Activated T-cell treated with anti-CD3 and anti-CD28 coated beads for 24 hours (primary cell): ENCODE results near the gene CEP192.
"Not testable (repeated sequence)": the region's sequence is repeated elsewhere in the genome, so short reads cannot be mapped to it uniquely, and the experiment has no call there.

ENCODE experiments used
- DNase-seq: peaks from one replicate; pipeline ENCODE4 v3.0.0-alpha.2; 2020; ENCODE audit warnings: low read depth

The CEP192 gene

GRCh38 chr18:12990641-12990966 lies 558 bp upstream of the CEP192 start:
- no peak for DNase-seq

- DNase-seq = no peak
These were observed 638 bp downstream of the CEP192 start for GRCh38 chr18:12991821-12992179.

- DNase-seq = no peak
These were observed 2.3 kb downstream of the CEP192 start for GRCh38 chr18:12993439-12993838.

- no peak for DNase-seq
These were observed 4.3 kb downstream of the CEP192 start for GRCh38 chr18:12995424-12995823.

GRCh38 chr18:12995952-12996477 lies 4.9 kb downstream of the CEP192 start:
- DNase-seq = no peak

- DNase-seq = no peak
These were observed 5.6 kb downstream of the CEP192 start for GRCh38 chr18:12996661-12997292.

DNA sequence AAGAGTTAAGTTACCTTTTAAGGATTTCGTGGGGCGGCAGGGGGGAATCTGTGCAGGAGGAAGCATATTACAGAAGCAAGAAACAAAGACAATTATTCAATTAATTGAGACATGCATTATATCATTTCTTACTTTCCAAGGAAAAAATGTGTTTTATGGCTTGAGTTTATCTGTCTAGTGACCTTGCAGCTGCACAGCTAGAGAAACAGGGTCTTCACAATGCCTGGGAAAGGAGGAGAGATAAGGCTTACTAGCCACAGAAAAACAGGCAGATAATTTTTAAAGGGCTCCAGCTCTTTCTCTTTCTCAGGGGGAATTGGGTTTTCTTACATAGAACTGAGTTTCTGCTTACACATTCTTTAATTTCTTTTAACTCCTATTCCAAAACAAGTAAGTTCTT lies 6.2 kb downstream of the CEP192 start:
- DNase-seq = not testable (repeated sequence)

GRCh38 chr18:12998332-12999060 lies 7.3 kb downstream of the CEP192 start:
- DNase-seq = no peak

DNA sequence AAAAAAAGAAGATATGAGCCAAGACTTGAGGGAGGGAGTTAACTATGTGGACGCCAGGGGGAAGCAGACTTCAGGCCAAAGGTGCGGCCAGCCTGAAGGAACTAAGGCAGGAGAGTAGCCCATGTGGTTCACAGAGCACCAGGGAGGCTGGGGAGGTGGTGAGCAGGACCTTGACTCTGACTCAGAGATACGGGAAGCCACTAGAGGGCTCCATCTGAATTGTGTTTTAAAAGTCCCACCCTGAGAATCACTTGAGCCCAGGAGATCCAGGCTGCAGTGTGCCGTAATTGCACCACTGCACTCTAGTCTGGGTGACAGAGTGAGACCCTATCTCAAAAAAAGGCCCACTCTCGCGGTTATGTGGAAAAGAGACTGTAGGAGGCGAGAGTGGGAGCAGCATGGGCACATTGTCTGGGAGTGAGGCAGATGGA lies 12.3 kb downstream of the CEP192 start:
- DNase-seq = no peak

DNA sequence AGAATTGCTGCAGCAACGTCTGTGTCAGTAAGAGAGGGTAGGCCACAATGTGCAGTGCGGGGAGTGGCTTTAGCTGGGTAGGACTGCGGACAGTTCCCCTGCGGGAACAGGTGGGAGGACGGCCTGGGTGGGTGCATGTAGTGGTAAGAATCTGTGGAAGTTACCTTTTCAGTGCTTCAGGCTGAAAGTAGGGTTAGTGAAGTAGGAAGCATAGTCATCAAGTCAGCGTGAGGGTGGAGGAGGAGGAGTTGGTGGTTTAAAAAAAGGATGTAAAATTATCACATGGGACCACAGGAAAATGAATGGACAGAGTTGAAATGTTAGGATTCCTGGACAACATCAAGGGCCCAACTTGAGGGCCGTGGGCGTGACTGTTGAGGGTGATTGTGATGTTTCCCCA lies 13.2 kb downstream of the CEP192 start:
- DNase-seq = no peak

- no peak for DNase-seq
These were observed 14.1 kb downstream of the CEP192 start for GRCh38 chr18:13005289-13005688.

- DNase-seq = no peak
These were observed 15.5 kb downstream of the CEP192 start for GRCh38 chr18:13006531-13007247.

- DNase-seq = no peak
These were observed 16.0 kb downstream of the CEP192 start for GRCh38 chr18:13007248-13007560.

- no peak for DNase-seq
These were observed 20.6 kb downstream of the CEP192 start for GRCh38 chr18:13011719-13012118.

GRCh38 chr18:13014232-13014631 lies 23.1 kb downstream of the CEP192 start:
- no peak for DNase-seq

DNA sequence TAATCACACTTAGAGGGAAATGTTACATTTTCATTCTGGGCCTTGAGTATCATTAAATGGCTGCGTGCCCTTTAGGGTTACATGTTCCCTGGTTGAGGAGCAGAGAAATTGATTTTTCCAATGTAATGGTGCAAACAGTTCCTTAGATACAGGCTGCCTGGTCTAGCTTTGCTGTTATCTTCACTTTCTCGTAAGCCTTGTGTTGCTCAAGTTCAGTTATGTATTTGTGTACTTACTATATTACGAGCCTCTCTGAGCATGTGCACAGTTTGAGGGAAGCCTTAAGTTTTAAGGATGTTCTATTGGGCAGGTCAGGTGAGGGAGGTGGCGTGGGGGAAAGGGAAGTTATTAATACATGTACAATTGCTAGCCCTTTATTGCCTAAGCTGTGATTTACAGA lies 23.7 kb downstream of the CEP192 start:
- DNase-seq = no peak

- DNase-seq = no peak
These were observed 26.2 kb downstream of the CEP192 start for GRCh38 chr18:13017247-13017875.

DNA sequence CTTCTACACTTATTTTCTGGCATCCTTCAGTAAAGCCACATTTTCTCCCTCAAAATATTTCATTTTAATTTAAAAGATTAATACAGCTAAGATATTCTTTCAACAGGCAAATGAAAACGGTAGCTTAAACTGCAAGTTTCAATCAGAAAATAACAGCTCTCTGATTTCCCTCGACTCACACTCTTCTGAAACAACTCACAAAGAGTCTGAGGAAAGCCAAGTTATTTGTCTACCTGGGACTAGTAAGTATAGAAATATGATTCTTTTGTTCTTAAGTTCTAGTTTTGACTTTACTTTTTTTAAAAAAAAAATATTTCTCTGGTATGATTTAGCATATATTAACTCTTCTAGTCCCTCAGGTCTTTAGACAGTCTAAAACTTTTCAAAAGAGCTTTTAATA lies 27.2 kb downstream of the CEP192 start:
- no peak for DNase-seq

GRCh38 chr18:13019301-13019700 lies 28.1 kb downstream of the CEP192 start:
- DNase-seq = no peak

GRCh38 chr18:13022644-13023043 lies 31.5 kb downstream of the CEP192 start:
- no peak for DNase-seq

DNA sequence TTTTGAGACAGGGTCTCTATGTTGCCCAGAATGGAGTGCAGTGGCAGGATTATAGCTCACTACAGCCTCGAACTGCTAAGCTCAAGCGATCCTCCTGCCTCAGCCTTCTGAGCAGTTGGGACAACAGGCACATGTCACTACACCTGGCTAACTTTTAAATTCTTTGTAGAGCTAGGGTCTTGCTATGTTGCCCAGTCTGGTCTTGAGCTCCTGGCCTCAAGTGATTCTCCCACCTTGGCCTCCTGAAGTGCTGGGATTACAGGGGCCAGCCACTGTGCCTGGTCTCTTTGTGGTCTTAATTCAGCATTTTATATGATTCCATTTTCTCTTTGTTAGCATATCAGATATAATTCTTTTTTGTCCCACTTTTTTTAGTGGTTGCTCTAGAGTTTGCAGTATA lies 34.1 kb downstream of the CEP192 start:
- no peak for DNase-seq

DNA sequence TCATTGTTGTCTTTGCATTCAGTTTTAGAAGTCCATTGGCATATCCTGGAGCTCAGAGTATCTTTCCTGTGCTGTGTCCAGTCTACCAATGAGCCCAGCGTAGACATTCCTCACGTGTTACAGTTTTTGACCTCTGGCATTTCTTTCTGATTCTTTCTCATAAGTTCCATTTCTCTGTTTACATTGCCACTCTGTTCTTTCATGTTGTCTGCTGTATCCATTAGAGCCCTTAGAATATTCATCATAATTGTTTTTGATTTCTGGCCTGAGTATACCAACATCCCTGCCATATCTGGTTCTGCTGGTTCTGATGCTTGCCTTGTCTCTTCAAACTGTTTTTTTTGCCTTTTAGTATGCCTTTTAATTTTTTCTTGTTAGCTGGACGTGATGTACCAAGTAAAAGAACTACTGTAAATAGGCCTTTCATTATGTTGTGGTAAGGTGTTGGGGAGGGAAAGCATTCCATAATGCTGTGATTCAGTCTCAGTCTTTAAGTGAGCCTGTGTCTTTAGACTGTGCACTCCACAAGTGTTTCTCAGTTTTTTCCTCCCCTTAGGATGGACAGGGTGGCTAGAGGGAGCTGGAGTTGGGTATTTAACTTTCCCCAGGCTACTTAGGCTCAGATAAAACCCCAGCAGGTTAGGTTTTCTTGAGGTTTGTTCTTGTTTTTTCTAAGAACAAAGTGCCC lies 35.6 kb downstream of the CEP192 start:
- no peak for DNase-seq
